OCI-M2 (cell line): ENCODE results near the gene ST8SIA4.

Source experiments
- DNase-seq: peaks from one replicate; lab custom pipeline; 2025; ENCODE audit not compliant: unreplicated experiment; lab: John Stamatoyannopoulos, UW

The ST8SIA4 gene

DNA sequence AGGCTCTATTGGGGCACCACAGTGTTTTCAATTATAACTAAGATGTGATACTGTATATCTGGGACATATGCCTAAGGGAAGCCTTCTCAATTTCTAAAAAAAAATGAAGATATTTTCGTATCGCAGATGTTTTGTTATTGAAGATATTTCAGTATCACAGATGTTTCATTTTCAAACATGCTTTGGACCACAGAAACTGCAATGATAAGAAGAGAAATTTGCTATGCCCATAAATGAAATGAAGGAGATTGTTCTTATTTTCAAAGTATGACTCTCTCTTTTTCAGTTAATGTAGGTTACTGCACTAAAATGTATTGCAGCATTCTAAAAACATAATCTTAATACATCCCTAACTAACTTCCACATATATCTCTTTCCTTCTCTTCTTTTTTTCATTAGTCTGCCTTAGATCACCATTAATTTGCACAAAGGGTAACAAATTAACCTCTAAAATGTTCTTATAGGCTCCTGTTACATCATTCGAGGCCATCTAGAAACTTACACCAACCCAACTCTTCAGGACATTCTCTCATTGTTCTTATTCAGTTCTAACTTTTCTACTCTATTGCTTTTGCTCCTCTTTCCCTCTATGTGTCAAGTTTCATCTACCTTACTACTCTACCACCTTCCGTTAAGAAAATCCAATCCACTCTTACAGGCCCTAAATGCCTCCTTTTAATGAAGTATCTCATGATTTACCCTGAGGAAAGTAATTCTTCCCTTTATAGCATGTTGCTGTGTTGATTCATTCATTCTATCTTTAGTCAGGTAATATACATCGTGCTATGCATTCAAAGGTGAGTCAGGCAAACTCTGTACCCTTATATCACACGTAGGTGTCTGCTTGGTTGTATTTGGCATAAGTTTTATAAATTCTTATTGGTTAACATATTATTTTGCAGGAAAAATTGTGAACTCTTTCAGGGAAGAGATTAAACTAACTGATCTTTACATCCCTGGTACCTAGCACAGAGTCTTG, 70.5 kb downstream of the ST8SIA4 start:
- DNase-seq: no peak

DNA sequence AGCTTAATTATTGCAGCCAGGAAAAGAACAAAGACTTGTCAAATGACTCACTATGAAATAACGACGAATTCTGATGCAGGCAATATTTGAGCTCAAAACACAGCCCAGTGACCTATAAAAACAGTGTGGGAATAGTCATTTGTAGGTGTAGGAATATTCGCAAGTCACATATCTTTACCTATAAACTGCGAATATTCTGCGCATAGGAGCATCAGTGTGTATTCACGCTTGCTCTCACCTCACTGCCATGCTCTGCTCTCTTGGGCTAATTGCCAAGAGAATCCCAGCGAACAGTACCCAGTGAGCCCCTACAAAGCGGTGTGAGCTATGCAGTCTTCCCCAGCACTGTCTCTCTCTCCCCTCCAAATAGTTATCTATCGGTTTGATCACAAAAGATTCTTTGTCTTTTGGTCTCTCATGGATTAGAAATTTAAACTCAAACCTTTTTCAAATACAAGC, 74.2 kb downstream of the ST8SIA4 start:
- no peak for DNase-seq

DNA sequence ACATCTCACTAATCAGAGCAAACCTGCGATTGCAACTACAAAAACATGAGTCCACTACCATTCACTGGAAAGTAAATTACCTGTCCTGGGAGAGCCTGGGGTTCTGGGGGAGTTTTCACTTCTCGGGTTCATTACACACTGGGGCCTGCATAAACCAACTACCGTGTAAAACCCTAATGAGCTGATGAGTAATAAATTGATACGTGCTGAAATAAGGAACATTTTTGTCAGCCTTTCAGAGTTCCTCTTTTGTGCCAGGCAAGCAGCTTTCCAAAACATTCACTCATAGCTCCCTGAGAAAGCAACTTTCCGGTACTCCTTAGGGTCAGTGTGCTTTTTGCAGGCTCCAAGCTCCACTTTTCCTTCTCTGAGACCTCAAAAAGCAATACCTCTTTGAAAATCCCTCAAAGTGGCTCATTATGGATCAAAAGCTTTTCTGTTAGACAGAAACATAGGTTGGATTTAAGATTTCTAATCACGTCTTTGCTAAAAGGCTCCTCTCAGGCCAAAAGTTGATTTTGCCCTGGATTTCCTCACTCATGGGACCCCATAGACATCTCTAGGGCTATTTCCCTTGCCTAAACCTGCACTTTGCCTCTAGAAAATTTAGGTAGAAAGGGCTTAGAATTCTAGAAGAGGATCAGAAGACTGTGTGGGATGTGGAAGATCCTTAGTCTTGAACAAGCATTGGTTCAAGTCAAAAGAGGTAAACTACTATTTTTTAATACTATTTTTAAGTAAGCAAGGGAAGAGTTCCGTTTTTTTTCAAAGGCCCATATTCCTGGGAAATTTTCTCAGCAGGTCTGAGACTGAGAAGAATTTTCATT, 74.8 kb downstream of the ST8SIA4 start:
- no peak for DNase-seq

DNA sequence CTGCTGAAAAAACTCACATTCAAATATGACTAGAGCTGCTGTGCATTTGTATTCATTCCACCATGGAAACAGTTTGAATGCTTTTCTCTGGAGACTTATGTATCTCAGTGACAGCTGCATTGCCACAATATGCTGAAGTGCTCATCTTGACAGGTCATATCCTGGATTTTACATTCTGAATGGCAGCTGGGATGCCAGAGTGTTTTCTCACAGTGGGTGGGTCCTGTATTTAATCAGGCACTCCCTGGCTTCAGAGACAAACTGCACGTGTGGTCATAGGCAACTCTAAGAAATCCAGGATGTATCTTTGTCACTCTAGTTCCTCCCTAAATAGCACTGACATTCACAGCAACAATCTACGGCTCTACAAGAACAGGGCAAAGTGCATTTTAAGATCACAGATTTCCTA, 75.6 kb downstream of the ST8SIA4 start:
- DNase-seq: no peak

DNA sequence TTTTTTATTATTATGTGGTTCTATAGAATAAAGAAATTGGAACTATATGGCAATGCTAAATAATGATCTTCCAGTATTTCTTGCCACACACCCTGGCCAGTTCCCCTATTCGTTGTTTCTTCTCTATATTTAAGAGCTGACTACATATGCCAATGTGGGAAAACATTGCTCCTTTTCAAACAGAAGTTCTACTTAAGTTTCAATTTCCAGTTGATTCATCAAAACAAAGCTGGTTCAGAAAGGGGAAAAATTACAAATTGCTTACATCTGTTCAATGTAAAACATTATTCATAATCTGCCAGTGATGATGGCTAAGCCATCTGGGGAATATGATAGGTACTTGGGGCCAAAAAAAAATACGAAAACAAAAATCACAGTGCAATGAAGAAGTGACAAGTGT, 76.9 kb downstream of the ST8SIA4 start:
- DNase-seq: no peak

DNA sequence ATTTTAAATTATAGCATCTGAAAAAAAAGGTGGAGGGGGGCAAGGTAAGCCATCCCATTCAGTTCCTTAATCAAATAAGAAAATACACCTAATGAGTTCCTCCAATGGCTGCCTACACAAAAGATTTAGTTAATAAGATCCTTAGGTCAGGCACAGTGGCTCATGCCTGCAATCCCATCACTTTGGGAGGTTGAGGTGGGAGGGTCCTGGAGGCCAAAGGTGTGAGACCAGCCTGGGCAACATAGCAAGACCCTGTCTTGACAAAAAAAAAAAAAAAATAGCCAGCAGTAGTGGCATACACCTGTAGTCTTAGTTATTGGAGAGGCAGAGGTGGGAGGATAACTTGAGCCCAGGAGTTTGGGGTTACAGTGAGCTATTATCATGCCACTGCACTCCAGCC, 78.4 kb downstream of the ST8SIA4 start:
- no peak for DNase-seq

DNA sequence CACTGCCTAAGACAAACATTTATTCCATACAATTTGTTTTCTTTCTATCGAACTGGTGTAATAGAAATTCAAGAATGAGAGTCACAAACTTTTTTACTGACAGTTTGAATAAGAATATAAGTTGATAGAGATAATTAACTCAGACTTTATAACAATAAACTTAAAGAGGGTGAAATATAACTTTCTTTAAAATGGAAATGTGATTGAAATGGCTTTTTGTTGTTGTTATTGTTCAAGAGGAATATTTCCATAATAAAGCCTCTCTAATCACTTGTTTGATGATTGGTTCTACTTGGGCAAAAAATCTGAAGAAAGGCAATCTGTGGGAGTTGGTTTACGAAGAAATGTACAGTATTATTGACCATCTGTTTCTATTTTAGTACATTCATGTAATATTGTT, 79.3 kb downstream of the ST8SIA4 start:
- no peak for DNase-seq

DNA sequence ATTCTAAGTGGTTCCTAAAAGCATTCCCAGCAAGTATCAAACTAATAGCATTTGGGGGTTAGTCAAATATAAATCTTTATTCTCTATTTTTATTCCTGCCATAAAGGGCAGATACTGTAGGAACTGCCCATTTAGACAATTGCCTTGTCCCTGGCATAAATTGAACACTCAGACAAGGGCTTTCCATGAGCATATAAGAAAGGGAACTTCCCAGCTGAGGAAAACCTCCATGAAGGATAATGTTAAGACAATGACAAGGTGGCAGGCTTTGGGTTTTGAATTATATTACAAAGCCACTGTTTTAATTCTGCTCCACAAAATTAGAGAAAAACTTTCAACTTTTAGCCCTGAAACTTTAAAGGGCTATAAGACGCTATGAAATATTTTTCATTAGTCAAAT, 81.3 kb downstream of the ST8SIA4 start:
- no peak for DNase-seq

DNA sequence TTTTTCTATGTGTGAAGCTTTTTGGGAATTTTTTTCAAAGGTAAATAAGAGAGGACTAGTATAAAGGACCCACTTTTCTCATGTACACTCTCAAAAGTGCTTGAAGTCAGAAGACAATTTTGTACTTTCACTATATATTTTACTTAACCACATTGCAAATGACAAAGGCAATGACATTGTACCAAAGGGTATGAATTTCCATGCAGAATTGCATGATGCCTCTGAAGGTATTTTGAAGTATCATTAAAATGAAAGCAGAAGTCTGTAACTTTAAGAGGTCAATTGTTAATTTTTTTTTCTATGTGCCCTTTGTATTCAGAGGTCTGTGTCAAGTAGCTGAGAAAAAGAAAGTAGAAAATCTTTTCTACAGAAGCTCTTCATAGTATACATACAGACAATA, 84.7 kb downstream of the ST8SIA4 start:
- DNase-seq: no peak

DNA sequence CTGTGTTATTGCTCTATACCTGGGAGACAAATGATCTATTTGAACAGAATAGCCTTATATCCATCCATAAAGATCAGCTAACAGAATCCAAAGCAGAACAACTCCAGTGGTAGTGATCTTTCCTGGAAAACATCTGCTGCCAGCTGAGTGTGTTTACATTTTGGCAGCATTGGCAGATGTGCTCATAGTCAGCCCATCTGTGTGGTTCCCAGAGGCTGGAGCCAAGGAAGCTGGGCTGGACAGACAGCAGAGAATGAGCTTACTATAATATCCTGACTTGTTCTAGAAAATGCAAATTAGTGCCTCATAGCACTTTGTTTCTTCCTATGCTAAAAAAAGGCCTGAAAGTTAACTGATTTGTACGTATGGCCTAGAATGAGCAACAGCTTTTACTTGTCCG, 99.7 kb downstream of the ST8SIA4 start:
- DNase-seq: no peak

DNA sequence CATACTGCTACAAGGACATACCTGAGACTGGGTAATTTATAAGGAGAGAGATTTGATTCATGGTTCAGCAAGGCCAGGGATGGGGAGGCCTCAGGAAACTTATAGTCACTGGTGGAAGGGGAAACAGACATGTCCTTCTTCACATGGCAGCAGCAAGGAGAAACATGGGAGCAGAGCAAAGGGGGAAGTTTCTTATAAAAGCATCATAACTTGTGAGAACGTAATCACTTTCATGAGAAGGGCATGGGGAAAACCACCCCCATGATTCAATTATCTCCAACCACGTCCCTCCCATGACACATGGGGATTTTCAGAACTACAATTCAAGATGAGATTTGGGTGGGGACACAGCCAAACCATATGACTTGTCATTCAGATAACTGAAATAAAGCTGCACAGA, 100.9 kb downstream of the ST8SIA4 start:
- no peak for DNase-seq

DNA sequence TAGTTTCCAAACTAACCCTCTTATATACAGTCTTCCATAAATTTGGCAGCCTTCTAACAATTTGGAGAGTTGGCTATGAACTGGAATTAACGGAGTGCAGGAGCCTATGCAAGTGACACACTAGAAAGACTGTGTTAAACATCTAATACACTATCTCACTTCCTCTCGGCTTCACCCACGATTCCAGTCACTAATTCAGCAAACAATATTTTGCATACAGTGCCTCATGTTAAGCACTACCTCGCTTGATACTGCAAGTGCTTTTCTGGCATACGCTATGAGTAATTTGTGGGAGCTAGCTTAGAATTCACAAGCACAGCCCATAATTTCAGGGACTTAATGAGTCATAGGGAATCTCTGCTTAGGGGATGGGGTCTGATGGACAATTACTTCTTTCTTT, 102.5 kb downstream of the ST8SIA4 start:
- DNase-seq: no peak

DNA sequence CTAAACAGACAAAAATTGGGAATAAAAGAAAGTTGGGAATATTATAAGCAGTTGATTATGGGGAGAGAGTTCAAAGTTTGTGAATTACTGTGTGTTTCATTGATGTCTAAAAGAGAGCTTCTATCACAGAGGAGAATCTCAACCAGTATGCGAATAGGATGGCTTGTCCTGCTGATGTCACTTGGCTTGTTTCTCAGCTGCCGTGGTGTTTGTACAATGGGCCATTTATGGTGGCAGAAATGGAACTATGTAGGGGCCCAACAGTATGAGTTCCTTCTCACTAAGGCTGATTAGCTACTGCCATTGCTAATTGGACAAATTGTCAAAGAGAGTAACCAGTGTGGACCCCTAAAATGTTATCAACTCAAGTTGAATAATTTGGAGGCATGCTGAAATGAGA, 103.9 kb downstream of the ST8SIA4 start:
- no peak for DNase-seq

DNA sequence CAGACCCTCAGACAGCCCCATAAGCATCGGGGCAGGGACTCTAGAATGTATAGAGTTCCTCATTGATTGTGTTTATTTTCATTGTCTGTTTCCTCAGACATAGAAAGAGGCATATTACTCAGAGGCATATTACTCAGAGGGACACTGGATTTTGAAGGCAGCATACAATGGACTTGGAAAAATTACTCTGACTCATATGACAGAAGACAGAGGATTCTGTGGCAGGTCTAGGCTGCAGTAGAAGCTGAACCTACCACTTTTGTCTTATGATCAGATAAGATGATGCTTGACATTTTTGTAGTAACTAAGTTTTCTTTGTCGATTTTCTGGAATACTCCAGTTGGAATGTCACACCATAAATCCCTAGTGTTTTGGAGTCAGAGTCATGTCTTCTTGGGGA, 105.2 kb downstream of the ST8SIA4 start:
- DNase-seq: no peak

DNA sequence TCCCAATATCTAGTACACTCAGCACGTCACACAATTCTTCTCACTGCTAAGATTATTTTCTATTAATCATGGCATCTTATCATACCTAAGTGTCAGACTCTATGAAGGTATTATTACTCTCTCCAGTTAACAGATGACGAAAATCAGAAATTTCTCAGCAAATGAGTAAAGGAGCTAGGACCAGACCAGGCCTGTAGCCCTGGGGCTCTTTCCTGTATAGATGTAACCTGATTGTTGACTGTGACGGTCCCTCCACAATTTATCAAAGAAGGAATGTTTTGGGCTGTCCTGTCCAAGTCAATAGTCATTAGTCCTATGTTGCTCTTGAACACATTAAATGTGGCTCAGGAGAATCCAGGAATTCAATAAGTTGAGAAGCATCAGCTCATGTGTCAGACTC, 106.2 kb downstream of the ST8SIA4 start:
- DNase-seq: no peak

DNA sequence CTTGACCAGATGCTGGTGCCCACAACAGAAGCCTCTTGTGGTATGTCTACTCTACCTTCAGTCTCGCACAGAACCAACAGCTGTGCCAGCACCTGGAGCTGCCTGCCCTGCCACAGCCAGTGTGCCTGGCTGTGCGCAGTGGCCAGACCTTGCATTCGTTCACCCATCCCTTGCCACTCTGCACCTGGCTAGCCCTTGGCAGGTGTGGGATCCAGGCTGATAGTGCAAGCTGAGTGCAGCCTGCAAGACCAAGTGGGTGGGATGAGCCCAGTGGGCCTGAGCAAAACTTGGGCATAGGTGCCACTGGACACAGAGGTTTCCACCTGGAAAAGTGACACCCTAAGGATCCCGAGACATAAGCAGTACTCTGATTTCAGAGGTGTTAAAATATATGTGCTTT, 108.2 kb downstream of the ST8SIA4 start:
- no peak for DNase-seq

DNA sequence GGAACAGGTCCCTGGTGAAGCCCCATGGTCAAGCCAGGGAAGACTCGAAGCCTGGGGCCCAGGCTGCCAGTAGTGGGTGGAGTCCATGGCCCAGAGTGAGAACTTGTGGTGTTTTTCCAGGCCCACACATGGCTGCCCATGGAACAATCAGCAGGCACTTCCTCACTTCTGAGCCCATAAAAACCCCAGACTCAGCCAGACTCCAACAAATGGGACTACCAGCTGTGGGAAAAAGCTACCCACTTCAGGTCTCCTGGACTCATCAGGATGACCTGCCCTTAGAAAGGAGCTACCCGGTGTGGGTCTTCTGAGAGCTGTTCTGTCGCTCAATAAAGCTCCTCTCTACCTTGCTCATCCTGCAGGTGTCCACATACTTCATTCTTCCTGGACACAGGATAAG, 108.9 kb downstream of the ST8SIA4 start:
- no peak for DNase-seq

DNA sequence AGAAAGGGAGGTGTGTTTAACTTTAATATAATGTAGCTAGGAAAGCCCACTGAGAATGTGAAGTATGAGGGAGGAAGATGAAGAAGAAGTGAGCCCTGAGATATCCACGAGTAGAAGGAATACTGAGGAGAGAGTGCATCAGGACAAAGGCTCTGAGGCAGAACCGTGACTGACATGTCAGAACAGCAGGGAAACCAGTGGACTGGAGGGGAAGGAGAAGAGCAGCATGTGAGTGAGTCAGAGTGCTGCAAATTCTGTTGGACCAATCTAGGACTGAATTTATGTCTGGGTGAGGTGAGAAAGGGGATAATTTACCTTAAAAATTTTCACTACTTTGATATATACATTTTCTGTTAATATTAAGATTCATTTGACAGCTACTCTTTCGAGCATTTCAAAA, 110.3 kb downstream of the ST8SIA4 start:
- no peak for DNase-seq

DNA sequence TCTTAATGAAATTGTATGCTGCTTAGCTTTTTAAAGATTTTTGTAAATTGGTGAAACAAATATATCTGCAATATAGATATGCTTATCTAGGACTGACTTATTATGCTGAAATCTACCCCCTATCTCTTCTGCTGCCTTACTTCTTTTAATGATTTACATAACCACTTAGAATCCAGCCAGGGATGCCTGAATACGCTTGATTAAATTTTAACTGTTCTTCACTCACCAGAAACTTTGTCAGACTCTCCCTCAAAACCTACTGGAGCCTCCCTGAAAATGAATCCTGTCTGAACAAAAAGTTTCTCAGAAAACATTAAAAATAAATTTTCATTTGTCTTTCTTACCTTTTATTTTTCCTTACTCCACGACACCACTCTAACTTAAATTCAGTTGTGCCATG, 111.7 kb downstream of the ST8SIA4 start:
- no peak for DNase-seq

DNA sequence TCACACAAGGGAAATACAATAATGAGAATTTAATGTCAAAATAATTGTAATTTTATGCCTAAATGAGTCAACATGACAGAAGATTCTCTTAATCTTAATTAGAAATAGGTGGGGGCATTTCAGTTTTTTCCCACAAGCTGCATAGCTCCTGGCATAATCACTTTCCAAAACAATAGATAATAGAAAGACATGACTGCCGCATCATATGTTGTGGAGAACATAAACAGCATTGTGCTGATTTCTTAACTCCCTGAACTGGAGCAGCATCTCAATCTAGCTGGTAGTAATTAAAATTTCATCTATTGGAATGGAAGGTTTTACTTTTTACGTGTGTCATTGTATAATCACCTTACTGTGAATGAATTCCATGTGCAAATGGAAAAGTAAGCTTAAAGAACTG, 112.1 kb downstream of the ST8SIA4 start:
- no peak for DNase-seq

DNA sequence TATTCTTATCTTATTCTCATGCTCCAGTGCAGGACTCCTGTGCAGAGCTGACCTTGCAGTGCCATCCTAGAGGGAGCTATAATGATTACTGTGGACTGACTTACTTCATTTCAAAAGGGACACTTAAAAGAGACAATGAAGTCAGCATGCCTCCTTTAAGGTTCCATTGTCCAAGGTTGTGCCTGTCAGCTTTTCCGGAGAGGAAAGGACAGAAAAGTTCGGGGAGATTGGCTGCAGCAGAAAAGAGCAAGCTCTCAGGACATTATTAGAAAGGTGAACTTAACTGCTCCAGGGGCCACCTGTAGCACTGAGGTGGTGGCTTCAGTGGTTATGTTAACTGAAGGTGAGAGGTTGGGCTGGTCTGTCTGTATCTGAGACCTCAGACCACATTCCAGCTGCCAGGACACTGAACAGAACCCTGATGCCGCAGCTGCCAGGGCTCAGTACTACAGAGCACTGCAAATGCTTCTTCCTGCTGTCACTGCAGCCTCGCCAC, 112.9 kb downstream of the ST8SIA4 start:
- DNase-seq: no peak

DNA sequence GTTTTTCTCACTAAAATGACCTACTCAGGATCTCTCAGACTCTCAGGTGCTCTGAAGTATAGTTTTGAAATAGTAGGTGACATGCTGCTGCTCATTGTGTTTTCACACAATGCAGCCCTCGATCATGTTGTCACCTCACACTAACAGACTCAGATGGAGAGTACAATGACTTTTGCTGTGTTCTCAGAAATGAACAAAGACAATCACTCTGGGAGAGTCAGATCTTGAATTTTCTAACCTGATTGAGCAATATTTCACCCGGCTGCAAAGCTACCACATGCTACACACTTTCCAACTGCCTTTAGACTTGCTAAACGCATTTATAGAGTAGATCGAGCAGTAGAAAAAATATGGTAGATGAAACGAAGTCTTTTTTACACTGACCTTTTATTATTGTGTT, 113.4 kb downstream of the ST8SIA4 start:
- DNase-seq: no peak
